Stimulated activated CD8-positive, alpha-beta memory T cell treated with anti-CD3 and anti-CD28 coated beads, Interleukin-4, amount 100 ng/mL, for 24 hours (primary cell): ENCODE data around the gene TRPM1.

Experiments
- DNase-seq: peaks from one replicate; pipeline ENCODE4 v3.0.0-alpha.2; 2020; ENCODE audit warnings: low read depth

The TRPM1 gene

GRCh38 chr15:31049111-31049510, 52.4 kb downstream of the TRPM1 start:
- DNase-seq, result no peak

DNA sequence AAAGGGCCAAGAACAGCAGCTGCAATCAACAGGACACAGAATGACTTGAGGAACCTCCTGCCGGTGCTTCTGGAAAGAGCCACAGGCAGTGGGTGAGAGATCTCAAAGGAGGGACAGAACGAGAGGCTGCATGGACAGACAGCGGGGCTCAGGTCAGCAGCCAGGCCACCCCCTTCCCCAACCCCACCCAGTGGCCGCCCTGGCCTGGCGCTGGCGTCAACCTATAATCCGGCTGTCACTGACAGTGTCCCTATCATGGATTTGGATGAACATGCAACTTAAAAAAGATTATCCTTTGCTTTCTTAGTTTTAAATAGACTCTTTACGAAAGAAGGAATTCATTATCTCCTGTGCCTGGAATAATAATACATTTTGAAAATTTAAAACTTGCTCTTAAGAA, 54.1 kb downstream of the TRPM1 start:
- DNase-seq, result no peak

- DNase-seq, result no peak
Measured at GRCh38 chr15:31046759-31047359, 54.7 kb downstream of the TRPM1 start.

DNA sequence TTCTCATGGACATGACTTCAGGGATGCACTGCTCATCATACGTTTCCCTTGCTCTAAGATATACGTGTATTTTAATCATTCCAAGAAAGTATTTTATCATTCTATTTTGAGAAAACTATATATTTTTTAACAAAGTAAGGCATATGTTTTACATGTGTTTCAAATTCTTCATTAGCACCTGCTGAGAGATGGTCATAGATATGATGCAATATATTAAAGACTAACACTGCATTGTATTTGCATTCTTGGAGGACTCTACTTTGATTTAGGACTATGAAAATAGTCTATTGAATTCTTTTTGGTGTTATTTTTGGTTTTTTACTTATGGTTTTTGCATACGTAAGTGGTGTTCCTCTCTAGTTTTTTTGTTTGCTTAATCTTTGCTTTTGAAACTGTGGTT, 55.9 kb downstream of the TRPM1 start:
- no peak for DNase-seq

DNA sequence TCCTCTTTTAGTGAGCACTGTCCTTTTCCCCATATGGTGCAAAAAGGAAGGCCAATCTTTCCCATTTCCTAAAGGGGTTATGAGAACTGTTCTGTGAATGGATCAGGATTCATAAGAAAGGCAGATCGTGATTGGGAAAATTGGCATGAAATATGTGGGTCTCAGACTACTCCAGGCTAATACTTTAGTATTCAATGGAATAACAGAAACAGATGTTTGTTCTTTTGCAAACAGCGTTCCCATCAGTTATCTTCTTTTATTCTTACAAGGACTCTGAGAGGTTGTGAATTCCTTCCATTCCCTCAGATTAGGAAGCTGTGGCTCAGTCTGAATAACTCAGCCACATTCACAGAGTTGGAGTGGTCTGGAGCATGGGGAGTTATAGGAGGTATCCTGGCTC, 58.8 kb downstream of the TRPM1 start:
- no peak for DNase-seq

GRCh38 chr15:31041610-31042009, 59.9 kb downstream of the TRPM1 start:
- no peak for DNase-seq

DNA sequence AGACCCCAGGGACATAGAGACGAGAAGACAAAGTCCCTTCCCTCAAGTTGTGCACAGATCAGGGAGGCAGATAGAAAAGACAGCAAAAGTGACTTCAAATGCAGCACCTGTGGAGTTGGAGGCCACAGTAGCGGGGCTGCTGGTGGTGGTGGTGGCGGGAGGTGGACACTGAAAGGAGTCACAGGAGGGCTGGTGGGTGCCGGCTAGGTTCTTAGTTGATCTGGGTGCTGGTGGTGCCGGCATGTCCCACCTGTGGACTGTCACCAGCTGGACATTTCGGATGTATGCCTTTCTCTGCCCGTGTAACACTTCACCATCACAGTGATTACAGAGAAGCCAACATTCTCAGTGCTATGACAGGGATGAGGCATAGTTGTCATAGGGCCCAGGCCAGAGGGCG, 60.9 kb downstream of the TRPM1 start:
- no peak for DNase-seq

- DNase-seq, result no peak
Measured at GRCh38 chr15:31039961-31040360, 61.6 kb downstream of the TRPM1 start.

DNA sequence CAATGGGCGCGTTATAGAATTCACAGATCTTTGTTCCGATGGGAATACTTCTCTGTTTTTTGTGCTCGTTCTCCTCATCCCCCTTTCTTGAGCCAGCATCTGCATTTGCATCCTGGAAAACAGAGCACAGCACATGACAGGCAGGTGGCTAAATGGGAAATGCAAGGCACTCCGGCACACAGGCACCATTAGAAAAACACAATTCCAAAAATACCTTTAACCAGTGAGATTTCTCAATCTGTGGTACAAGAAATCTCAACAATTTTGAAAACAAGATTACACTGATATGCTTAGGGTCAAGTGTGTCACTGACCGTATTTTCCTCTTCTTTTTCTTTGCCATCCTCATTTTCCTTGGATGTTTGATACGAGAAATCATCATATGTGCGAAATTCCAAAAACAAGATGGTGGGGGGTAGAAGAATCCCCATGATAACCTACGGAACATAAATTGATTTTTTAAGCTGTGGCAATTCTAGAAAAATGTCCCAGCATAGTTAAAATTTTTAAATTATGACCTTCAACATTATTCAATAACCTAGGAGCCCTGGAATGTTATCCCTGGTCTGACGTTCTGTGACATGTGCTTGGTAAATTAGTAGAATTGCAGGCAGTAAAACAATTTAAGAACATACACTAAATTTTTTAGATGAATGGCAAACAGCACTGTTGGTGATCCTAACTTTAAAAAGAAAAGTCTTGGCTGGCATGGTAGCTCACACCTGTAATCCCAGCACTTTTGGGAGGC, 63.6 kb downstream of the TRPM1 start:
- DNase-seq, result no peak

- no peak for DNase-seq
Measured at GRCh38 chr15:31036783-31037182, 64.7 kb downstream of the TRPM1 start.

DNA sequence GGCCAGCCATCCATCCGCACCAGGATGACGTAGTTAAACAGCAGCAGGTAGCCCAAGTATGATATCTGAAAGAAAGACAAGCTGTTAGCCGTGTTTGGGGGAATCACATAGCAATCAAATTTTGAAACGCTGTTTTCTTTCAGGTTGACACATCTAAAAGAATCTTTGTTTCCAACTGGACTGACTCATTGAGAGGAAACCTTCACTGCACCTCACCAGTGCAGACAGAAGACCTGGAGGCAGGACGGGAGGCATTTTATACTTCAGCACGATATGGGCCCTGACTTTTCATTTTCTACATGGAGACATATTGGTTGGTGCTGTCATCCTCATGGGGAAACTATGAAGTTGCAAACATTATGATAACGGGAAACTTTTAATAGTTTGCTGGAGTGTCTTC, 65.9 kb downstream of the TRPM1 start:
- no peak for DNase-seq

DNA sequence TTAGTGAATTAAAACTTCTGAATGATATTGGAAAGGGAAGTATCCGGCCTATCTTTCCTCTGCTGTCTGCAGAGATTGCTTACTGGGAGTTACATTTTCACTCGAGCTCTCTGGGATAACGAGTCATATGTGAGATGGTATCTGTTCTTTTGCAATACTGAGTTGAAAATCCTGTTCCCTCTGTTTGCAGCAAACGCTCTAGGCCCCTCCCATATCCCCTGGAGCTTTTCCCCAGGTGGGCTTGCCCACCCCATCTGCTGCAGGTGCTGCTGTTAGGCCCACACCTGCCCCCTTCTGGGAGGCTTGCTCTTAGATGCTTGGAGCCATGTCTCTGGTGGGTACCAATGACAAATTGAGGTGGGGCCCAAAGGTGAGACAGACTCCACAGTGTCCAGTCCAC, 67.4 kb downstream of the TRPM1 start:
- no peak for DNase-seq

GRCh38 chr15:31032961-31033371, 68.6 kb downstream of the TRPM1 start:
- no peak for DNase-seq

- DNase-seq, result no peak
Measured at GRCh38 chr15:31031471-31032067, 70.0 kb downstream of the TRPM1 start.

- no peak for DNase-seq
Measured at GRCh38 chr15:31027910-31028578, 73.5 kb downstream of the TRPM1 start.

- DNase-seq, result no peak
Measured at GRCh38 chr15:31025996-31026395, 75.5 kb downstream of the TRPM1 start.

- no peak for DNase-seq
Measured at GRCh38 chr15:31024979-31025378, 76.5 kb downstream of the TRPM1 start.

DNA sequence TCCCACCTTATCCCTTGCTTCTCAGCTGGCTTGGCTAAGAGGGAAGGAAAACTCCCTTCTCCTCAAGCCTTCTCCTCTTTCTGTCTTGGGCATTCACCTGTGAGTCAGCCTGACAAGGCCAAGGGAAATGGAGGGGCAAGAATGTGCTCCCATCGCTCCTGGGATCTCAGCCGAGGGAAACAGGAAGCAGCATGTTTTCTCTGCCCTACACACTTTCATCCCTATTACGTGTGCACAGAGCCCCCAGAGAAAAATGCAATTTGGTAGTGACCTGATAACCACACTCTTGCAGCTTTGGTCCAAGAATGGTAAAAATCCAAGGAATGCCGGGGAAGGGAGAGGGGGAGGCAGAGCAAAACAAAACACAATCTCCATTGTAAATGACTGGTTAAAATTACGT, 77.2 kb downstream of the TRPM1 start:
- no peak for DNase-seq

GRCh38 chr15:31023841-31024240, 77.7 kb downstream of the TRPM1 start:
- DNase-seq, result no peak

- no peak for DNase-seq
Measured at GRCh38 chr15:31021067-31021665, 80.4 kb downstream of the TRPM1 start.

DNA sequence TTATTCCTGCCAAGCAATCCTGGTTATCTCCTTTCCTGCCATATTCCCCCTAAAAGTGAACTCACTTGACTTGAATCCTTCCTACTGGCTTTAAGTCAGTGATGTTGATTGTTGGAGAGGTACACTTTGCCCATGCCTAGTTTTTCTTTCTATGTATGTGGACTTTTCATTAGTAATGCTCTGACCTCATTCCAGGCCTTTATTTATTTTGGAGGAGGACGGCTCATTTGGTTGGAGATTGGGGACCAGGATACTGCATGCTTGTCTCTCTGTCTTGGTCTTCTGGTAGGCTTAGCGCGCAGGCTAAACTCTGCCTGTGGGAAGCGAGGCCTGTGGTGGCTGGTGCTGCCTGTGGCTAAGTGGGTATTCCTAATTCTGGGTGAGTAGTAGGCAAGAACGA, 81.0 kb downstream of the TRPM1 start:
- DNase-seq, result no peak

DNA sequence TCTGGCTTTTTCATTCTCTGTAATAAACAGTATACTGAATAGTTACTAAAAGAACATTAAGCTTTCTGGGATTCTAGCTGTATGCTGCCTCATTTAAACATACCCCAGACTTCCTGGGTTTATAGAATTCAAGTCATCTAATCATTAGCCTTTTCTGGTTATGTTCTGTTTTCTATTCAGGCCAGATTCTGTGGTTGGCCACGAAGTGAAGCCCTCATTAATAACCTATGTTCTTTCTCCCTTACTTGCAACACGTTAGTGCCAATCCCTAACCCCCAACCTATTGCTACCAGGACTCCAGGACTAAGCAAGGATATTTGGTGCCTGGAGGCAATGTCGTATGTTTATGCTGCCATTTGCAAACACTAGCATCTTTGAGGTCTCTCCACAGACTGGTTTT, 81.5 kb downstream of the TRPM1 start:
- DNase-seq, result no peak

- no peak for DNase-seq
Measured at GRCh38 chr15:31017311-31017710, 84.2 kb downstream of the TRPM1 start.
